Parathyroid adenoma (tissue), 2 donors: ENCODE data around the gene TTYH2.

Source experiments
- H2AFZ ChIP-seq: fragments of 300-600 bp; sonication (generic); one replicate; pipeline ENCODE4 v1.7.0; 2017; ENCODE audit warnings: antibody characterized with exemption, mild to moderate bottlenecking
- H3K27ac ChIP-seq: fragments of 300-600 bp; sonication (generic); one replicate; pipeline ENCODE4 v1.7.0; 2017
- H3K27me3 ChIP-seq: fragments of 300-600 bp; sonication (generic); one replicate; pipeline ENCODE4 v1.7.0; 2017; ENCODE audit warnings: low read length; ENCODE audit not compliant: control insufficient read depth, insufficient read depth
- H3K36me3 ChIP-seq: fragments of 300-600 bp; sonication (generic); one replicate; pipeline ENCODE4 v1.7.0; 2017; ENCODE audit warnings: low read length; ENCODE audit not compliant: control insufficient read depth, insufficient read depth
- H3K4me1 ChIP-seq: fragments of 300-600 bp; sonication (generic); one replicate; pipeline ENCODE4 v1.7.0; 2017; ENCODE audit warnings: control low read depth
- H3K4me2 ChIP-seq: fragments of 300-600 bp; sonication (generic); one replicate; pipeline ENCODE4 v1.7.0; 2017; ENCODE audit warnings: low read length
- H3K4me3 ChIP-seq: fragments of 300-600 bp; sonication (generic); one replicate; pipeline ENCODE4 v1.7.0; 2017; ENCODE audit warnings: low read depth, low read length
- H3K79me2 ChIP-seq: fragments of 300-600 bp; sonication (generic); one replicate; pipeline ENCODE4 v1.7.0; 2017; ENCODE audit warnings: control low read depth
- H3K9ac ChIP-seq: fragments of 300-600 bp; sonication (generic); one replicate; pipeline ENCODE4 v1.7.0; 2017; ENCODE audit warnings: mild to moderate bottlenecking
- H3K9me3 ChIP-seq: fragments of 300-600 bp; sonication (generic); one replicate; pipeline ENCODE4 v1.7.0; 2017; ENCODE audit warnings: low read length; ENCODE audit not compliant: control insufficient read depth
- CTCF ChIP-seq: fragments of 300-600 bp; sonication (generic); IDR thresholded peaks from one replicate; pipeline ENCODE4 v1.7.0; 2017; ENCODE audit warnings: antibody characterized with exemption, mild to moderate bottlenecking
- donor health status: primary hyperparathyroidism.

Gene TTYH2

GRCh38 chr17:74202938-74203337, 10.4 kb upstream of the TTYH2 start:
- H3K27me3 ChIP-seq, result no peaks in the 10 kb centered on the region
- no peaks in the 10 kb centered on the region for H3K36me3 ChIP-seq
- no peak overlapping the region for H3K9ac ChIP-seq
- TF ChIP-seq CTCF, result no peak
- H3K79me2 ChIP-seq, result peaks cover 12% of the 10 kb centered on the region
- no peak overlapping the region for H3K27ac ChIP-seq
- peak overlapping the region; percentile 87 for H3K4me3 ChIP-seq
- H2AFZ ChIP-seq, result peak overlapping the region; percentile 62
- no peaks in the 10 kb centered on the region for H3K9me3 ChIP-seq
- peaks cover 13% of the 10 kb centered on the region for H3K4me1 ChIP-seq
- peak overlapping the region; percentile 47 for H3K4me2 ChIP-seq

- H3K27me3 ChIP-seq, result no peaks in the 10 kb centered on the region
- H3K4me2 ChIP-seq, result peak within 1 kb of the TSS; percentile 47
- no peaks in the 10 kb centered on the region for H3K9me3 ChIP-seq
- H3K9ac ChIP-seq, result peak within 1 kb of the TSS; percentile 56
- H3K4me3 ChIP-seq, result peak within 1 kb of the TSS; percentile 87
- peak within 1 kb of the TSS; percentile 59 for H3K27ac ChIP-seq
- no peaks in the 10 kb centered on the region for H3K36me3 ChIP-seq
- H2AFZ ChIP-seq, result peak within 1 kb of the TSS; percentile 90
- TF ChIP-seq CTCF, result peak; percentile 92
- H3K4me1 ChIP-seq, result peaks cover 13% of the 10 kb centered on the region
- peaks cover 12% of the 10 kb centered on the region for H3K79me2 ChIP-seq
Measured at GRCh38 chr17:74203439-74204240, 9.7 kb upstream of the TTYH2 start, which contains the start of gene RPL38. RPL38 (plus strand) TSS chr17:74203678; CDS start chr17:74203956, 278 bp downstream.

GRCh38 chr17:74204474-74204873, 8.9 kb upstream of the TTYH2 start:
- no peak overlapping the region for H2AFZ ChIP-seq
- peaks cover 12% of the 10 kb centered on the region for H3K79me2 ChIP-seq
- H3K36me3 ChIP-seq, result no peaks in the 10 kb centered on the region
- H3K27me3 ChIP-seq, result no peaks in the 10 kb centered on the region
- no peak overlapping the region for H3K27ac ChIP-seq
- no peak overlapping the region for H3K9ac ChIP-seq
- H3K4me1 ChIP-seq, result peaks cover 10% of the 10 kb centered on the region
- TF ChIP-seq CTCF, result no peak
- H3K9me3 ChIP-seq, result no peaks in the 10 kb centered on the region
- H3K4me3 ChIP-seq, result peak overlapping the region; percentile 87
- H3K4me2 ChIP-seq, result peak overlapping the region; percentile 35

GRCh38 chr17:74205274-74205673, 8.1 kb upstream of the TTYH2 start:
- no peak overlapping the region for H3K9ac ChIP-seq
- H3K4me3 ChIP-seq, result peak overlapping the region; percentile 87
- H3K27ac ChIP-seq, result no peak overlapping the region
- no peaks in the 10 kb centered on the region for H3K9me3 ChIP-seq
- peak overlapping the region; percentile 35 for H3K4me2 ChIP-seq
- H3K4me1 ChIP-seq, result peaks cover 13% of the 10 kb centered on the region
- H2AFZ ChIP-seq, result no peak overlapping the region
- no peaks in the 10 kb centered on the region for H3K36me3 ChIP-seq
- no peak for TF ChIP-seq CTCF
- H3K79me2 ChIP-seq, result peaks cover 12% of the 10 kb centered on the region
- peaks cover 1% of the 10 kb centered on the region for H3K27me3 ChIP-seq
